Smooth muscle cell of the umbilical artery (primary cell): ENCODE measurements around the gene NPAS3. TPM values are rescaled to one million over a fixed set of nuclear protein-coding genes. Genes with fewer than 3 reads are reported as not detected.

Experiments
- total RNA-seq: library from RNA; depleted of rRNA; stranded (reverse); fragments of >200 nt; gene quantifications from 2 replicates; pipeline ENCODE4 v1.2.3, GENCODE V29; 2014

NPAS3 gene
- under 0.01 and 0.32 TPM in 2 replicates for total RNA-seq

DNA sequence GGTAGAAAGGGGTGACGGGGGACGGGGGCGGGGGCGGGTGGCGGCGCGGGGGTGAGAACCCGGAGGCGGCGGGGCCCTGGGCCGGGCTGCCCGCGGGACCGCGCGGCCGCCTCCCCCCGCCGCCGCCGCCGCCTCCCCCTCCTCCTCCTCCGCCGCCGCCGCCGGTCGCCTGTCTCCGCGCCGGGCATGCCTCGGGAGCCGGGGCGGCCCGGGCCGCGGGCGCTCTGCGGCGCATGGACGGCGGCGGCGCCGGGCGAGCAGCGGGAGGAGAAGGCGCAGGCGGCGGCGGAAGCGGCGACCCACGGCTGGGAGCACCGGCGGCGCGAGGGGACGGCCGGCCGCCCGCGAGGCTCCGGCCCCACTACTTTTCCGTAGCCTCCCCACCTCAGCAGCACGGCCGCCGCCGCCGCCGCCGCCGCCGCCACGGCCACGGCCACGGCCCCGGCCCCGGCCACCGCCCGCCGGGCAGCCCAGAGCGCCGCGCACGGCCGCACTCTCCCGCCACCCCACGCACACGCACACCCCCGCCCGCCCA, at the start of gene NPAS3:
Gene NPAS3, plus strand, starts transcription at position 161 of the 535 bp plus-strand sequence.

